WERI-Rb-1 (cell line): Measurements from ENCODE around the gene ADAM10.

ENCODE experiments used
- DNase-seq: peaks from one replicate; pipeline ENCODE4 v3.0.0-alpha.2; 2020
- H3K27ac ChIP-seq: fragments of 250-450 bp; sonication (Bioruptor Pico); 2 replicates; pipeline ENCODE4 v1.5.1; 2020; ENCODE audit warnings: mild to moderate bottlenecking, moderate library complexity
- H3K27me3 ChIP-seq: fragments of 250-450 bp; sonication (Bioruptor Pico); 2 replicates; pipeline ENCODE4 v1.5.1; 2021; ENCODE audit warnings: mild to moderate bottlenecking, low read depth, moderate library complexity; ENCODE audit not compliant: insufficient read depth, severe bottlenecking
- H3K36me3 ChIP-seq: fragments of 250-450 bp; sonication (Bioruptor Pico); 2 replicates; pipeline ENCODE4 v1.5.1; 2020; ENCODE audit warnings: mild to moderate bottlenecking, moderate library complexity
- H3K4me3 ChIP-seq: 2 replicates; pipeline ENCODE4 v1.5.1; 2011; ENCODE audit warnings: low read depth, mild to moderate bottlenecking, control low read depth, low read length
- H3K9me3 ChIP-seq: fragments of 250-450 bp; sonication (Bioruptor Pico); 2 replicates; pipeline ENCODE4 v1.5.1; 2021; ENCODE audit warnings: mild to moderate bottlenecking, moderate library complexity; ENCODE audit not compliant: severe bottlenecking
- CTCF ChIP-seq: IDR thresholded peaks from 2 replicates; pipeline ENCODE4 v1.5.1; 2011; ENCODE audit warnings: low read depth, mild to moderate bottlenecking, control low read depth, inconsistent platforms, low read length

Gene ADAM10

GRCh38 chr15:58736018-58736643 lies 13.4 kb downstream of the ADAM10 start:
- TF ChIP-seq CTCF: no peak
- Histone ChIP-seq H3K27me3 (no peaks in the 10 kb centered on the region), H3K4me3 (no peak overlapping the region), H3K27ac (no peak overlapping the region), H3K36me3 (no peaks in the 10 kb centered on the region; the same call in 1 of the 2 replicates), H3K9me3 (no peaks in the 10 kb centered on the region)
- no peak for DNase-seq

- no peak for TF ChIP-seq CTCF
- no peaks in the 10 kb centered on the region; the same call in 1 of the 2 replicates for H3K36me3 ChIP-seq
- H3K4me3 ChIP-seq: no peak overlapping the region
- no peaks in the 10 kb centered on the region for H3K27me3 ChIP-seq
- H3K27ac ChIP-seq: no peak overlapping the region
- DNase-seq: no peak
- no peaks in the 10 kb centered on the region for H3K9me3 ChIP-seq
These were observed 14.6 kb downstream of the ADAM10 start for GRCh38 chr15:58734859-58735258.

GRCh38 chr15:58732625-58733363 lies 16.7 kb downstream of the ADAM10 start:
- no peak for TF ChIP-seq CTCF
- no peak overlapping the region for H3K4me3 ChIP-seq
- no peak for DNase-seq
- no peaks in the 10 kb centered on the region; the same call in none of the 2 replicates for H3K36me3 ChIP-seq
- H3K27me3 ChIP-seq: no peaks in the 10 kb centered on the region
- H3K27ac ChIP-seq: no peak overlapping the region
- H3K9me3 ChIP-seq: no peaks in the 10 kb centered on the region

GRCh38 chr15:58731756-58732535 lies 17.6 kb downstream of the ADAM10 start:
- Histone ChIP-seq H3K27ac (no peak overlapping the region), H3K4me3 (no peak overlapping the region), H3K36me3 (no peaks in the 10 kb centered on the region; the same call in none of the 2 replicates), H3K27me3 (no peaks in the 10 kb centered on the region), H3K9me3 (no peaks in the 10 kb centered on the region)
- no peak for DNase-seq
- TF ChIP-seq CTCF: no peak

GRCh38 chr15:58726867-58727266 lies 22.6 kb downstream of the ADAM10 start:
- no peak overlapping the region for H3K27ac ChIP-seq
- H3K27me3 ChIP-seq: no peaks in the 10 kb centered on the region
- H3K4me3 ChIP-seq: no peak overlapping the region
- no peak for DNase-seq
- no peaks in the 10 kb centered on the region for H3K9me3 ChIP-seq
- no peak for TF ChIP-seq CTCF
- H3K36me3 ChIP-seq: no peaks in the 10 kb centered on the region; the same call in 1 of the 2 replicates
